Skeletal muscle cell (primary cell): ENCODE data around the gene UACA.

ENCODE experiments used
- DNase-seq: peaks from one replicate; pipeline ENCODE4 v3.0.0-alpha.2; 2010; ENCODE audit warnings: low read depth
- H3K4me3 ChIP-seq: 2 replicates; pipeline ENCODE4 v1.5.1; 2011; ENCODE audit warnings: low read depth, mild to moderate bottlenecking, control low read depth, low read length, moderate library complexity

The UACA gene

GRCh38 chr15:70786996-70787395, 23.6 kb upstream of the UACA start:
- DNase-seq: no peak
- no peak overlapping the region for H3K4me3 ChIP-seq

- H3K4me3 ChIP-seq: no peak overlapping the region
- DNase-seq: no peak
Measured at GRCh38 chr15:70783610-70784022, 20.3 kb upstream of the UACA start.

- H3K4me3 ChIP-seq: no peak overlapping the region
Measured at GRCh38 chr15:70783041-70783440, 19.7 kb upstream of the UACA start.

DNA sequence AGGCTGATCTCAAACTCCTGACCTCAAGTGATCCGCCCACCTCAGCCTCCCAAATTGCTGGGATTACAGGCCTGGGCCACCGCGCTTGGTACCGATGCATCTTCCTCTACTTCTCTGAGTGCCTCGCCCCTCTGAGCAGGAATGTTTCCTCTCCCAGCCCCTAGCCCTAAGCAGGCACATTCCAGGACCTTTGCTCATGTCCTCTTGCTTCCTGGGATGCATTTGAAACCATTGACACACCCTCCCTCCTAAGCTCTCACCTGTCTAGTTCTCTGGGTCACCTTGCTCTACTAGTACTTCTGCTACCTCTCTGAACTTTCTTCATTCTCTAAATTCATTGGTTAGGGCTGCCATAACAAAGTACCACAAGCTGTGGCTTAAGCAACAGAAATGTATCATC, 17.9 kb upstream of the UACA start:
- H3K4me3 ChIP-seq: no peak overlapping the region
- no peak for DNase-seq

More at GRCh38 chr15:70783041-70783440, 19.7 kb upstream of the UACA start:
- no peak for DNase-seq

GRCh38 chr15:70778258-70779076, 15.1 kb upstream of the UACA start:
- no peak overlapping the region for H3K4me3 ChIP-seq
- no peak for DNase-seq

DNA sequence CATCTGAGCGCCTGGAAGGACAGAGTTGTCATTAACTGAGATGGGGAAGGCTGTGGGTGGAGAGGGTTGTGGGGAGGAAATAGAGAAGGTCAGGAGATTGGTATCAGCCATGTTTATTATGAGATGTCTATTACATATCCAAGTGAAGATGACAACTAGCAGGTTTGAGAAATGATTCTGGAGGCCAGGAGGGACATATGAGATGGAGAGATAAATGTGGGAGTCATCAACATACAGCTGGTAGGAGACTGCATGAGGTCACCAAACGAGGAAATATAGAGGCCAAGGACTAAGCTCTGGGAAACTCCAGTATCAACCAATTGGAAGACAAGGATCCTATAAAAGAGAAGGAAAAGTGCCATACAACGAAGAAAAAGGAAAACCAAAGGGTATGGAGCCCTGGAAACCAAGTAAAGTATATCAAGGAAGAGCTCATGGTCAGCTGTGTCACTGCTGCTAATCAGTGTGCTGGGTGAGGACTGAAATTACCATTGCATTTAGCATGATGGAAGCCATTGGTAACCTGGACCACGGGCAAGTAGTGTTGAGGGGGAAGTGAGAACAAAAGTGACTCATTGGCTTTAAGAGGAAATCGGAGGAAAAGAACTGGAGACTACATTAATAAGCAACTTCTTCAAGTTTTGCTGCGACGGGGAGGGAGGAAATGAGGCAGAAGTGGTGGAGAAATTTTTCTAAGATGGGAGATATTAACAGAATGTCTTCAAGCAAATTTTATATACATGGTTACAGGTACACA, 14.0 kb upstream of the UACA start:
- no peak for DNase-seq
- no peak overlapping the region for H3K4me3 ChIP-seq

- DNase-seq: peak; percentile 76
- H3K4me3 ChIP-seq: no peak overlapping the region
Measured at GRCh38 chr15:70775160-70775559, 11.8 kb upstream of the UACA start.

GRCh38 chr15:70772402-70772801, 9.0 kb upstream of the UACA start:
- no peak for DNase-seq
- no peak overlapping the region for H3K4me3 ChIP-seq

DNA sequence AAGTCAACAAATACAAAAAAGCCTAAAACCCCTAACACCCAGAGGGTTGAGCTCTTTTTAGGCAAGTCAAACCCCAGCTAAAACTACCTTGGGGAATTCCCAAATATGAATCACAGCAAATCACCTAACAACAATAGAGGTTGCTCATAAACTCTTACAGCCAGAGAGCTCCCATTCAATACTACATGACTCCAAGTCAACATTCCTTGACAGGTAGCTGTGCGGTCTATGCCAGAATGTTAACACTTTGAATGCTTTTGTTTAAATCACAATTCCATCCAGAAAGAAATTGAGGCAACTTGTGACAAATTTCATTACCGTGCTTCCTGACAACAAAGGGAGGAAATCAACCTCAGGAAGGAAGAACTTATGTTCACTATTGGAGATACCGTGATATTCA, 7.5 kb upstream of the UACA start:
- H3K4me3 ChIP-seq: no peak overlapping the region
- DNase-seq: no peak

- no peak overlapping the region for H3K4me3 ChIP-seq
- no peak for DNase-seq
Measured at GRCh38 chr15:70768257-70768883, 5.0 kb upstream of the UACA start.

DNA sequence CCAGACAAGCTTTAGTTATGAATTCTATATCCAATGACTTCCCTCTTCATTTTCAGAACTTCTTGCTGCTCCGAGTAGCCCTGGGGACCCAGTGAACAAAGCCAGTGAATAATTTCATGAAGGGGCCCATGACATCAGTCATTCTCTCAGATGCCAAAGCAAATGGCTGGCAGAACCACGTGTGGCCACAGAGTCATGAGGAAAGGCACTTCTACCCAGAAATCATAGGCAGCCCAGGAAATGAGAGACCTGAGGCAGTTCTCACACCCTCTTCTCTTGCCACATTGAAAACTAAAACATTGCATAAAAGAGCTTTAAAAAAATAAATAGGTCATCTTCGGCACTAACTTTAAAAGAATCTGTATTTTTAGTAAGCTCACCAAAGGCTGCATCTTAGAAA, 4.3 kb upstream of the UACA start:
- no peak for DNase-seq
- no peak overlapping the region for H3K4me3 ChIP-seq

GRCh38 chr15:70766597-70766996, 3.2 kb upstream of the UACA start:
- H3K4me3 ChIP-seq: no peak overlapping the region
- DNase-seq: no peak

DNA sequence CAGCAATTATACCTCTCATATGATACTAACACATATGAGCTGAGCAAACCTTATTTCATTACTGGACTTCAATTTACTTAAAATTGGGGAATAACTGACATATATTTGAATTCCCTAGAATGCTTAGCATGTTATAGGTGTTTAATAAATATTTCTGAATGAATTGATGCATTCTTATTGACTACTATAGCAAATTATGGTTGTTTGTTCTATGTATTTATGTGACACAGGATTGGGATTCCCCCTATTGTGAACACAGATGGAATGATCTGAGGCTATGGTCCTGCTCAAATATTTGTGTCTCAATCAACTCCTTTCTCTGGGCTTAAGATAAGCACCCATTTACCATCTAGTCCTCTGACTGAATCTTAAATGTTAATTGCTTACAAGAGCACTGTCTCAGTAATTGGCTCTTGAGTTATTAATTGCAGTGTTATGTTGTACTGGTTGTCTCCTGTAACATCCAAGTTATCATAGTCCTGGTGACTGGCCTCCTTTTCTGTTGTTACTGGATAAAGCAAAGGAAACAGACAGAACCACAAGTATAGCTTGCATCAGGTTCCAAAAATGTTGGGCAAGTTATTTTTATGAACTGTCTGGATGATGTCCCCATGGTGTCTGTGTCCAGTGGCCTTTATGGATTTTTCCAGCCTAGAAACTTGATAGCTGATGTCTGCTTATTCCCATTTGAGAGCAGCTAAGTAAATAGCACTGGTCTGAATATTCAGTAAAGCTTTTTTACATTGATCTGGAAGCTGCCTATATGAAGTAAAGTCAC, 2.3 kb upstream of the UACA start:
- no peak for DNase-seq
- no peak overlapping the region for H3K4me3 ChIP-seq

DNA sequence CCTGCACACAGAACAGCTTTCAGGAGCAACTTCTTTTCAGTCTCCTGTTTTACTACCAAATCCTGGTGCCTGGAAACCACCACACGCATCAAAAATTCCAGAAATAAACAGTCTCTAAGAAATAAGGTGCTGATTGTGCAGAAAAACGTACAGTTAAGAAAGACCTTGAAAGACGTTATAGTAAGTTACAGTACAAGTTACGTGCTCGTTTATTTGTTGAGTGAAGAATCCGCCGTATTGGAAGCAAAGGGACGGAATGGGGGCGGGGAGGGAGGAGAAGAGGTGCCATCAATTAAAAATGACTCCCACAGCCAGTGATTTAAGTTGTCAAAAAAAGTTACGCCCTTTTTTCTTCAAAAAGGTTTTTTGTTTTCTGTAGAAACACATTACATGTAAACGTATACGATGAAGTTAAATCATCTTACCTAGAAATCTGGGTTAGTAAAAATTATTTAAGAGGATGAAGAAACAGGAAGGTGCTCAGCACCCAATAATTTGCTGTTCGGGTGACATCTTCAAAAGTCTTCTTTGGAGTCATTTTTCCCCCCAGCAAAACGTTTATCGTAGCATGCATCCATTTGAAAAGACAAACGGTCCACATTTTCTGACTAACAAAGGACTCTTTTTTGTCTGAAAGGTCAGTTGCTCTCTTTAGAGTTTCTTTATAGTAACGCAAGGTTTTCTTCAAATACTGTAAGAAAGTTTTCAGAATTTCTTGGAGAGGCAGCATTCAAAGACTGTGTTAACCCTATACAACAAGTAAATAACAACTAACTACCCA, 782 bp upstream of the UACA start:
- no peak for DNase-seq
- peak overlapping the region; percentile 94 for H3K4me3 ChIP-seq

DNA sequence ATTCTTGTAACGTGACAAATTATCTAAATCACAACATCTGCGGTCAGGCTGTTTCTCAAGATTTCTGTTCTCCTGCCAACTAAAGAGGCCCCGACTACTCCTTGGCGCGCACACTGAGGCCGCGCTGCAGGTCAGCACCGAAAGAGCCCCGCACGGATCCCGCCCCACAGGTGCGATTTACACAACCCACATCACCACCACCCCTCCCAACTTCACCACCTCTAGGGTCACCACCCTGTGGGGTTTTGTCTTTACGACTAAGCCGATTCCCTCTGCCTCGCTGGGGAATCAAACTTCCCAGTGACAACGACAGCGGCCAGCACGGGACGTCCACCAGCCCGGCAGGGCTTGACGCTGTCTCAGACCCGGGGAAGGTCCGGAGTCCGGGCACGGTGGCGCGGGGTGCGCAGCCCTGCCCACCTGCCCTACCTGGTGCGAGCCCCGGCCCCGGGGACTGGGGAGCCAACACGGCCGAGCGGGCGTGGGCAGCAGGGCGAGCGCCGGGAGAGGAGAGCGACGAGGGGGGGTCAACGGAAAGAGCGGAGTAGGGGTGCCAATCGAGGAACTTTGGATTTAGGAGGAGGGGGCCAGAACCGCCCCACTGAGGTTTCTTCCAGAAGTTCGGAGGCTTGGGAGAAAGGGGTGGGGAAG, 764 bp downstream of the UACA start:
- DNase-seq: no peak
- H3K4me3 ChIP-seq: peak overlapping the region; percentile 94

DNA sequence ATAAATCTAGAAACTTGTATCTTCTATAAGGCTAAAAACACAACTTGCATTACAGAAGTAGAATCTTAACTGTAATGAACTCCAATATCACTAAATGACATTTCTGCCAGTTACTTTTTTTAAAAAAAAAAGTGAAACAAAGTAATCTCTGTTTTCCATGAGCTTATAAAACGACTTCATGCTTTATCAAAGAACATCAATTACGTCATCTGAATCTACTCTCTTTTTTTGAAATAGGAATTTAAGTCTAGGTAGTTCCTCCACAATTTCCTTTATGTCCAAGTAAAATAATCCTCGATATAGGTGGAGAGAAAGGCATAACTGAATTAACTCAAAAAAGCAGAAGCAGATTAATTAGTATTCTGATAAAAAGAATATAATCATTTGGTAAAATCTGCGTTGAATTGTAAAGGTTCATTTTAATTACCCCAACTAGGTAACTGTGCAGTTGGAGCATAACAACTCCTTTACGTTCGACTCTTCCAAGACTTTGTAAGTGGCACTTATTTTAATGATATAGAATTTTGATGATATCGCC, 1.4 kb downstream of the UACA start:
- no peak for DNase-seq
- peak overlapping the region; percentile 94 for H3K4me3 ChIP-seq

GRCh38 chr15:70761046-70761445, 2.3 kb downstream of the UACA start:
- no peak for DNase-seq
- H3K4me3 ChIP-seq: peak overlapping the region; percentile 21

- no peak overlapping the region for H3K4me3 ChIP-seq
- no peak for DNase-seq
Measured at GRCh38 chr15:70758790-70759462, 4.4 kb downstream of the UACA start.
